HepG2 (cell line): Measurements from ENCODE around the gene PCNT. TPM values are rescaled to one million over a fixed set of nuclear protein-coding genes. Genes with fewer than 3 reads are reported as not detected.

Source experiments
- ATAC-seq: fragments of 200-7000 bp; cut with Tn5 transposase; 3 replicates; pipeline ENCODE4 v1.9.1; 2020; ENCODE audit warnings: mild to moderate bottlenecking, moderate library complexity
- BruUV-seq: library from RNA; stranded (reverse); fragments of 400-500 nt; replicated peaks from 2 replicates; lab custom pipeline; 2021; lab: Mats Ljungman, UMichigan
- CTCF ChIA-PET: fragments of 300-600 bp; formaldehyde crosslinking; extraction: SDS; loops from one replicate; lab custom pipeline; 2021; ENCODE audit warnings: low total read pairs, inconsistent platforms, low intra/inter-chr PET ratio; lab: Yijun Ruan, JAX
- POLR2A ChIA-PET: fragments of 350-600 bp; sonication (Branson Sonifier 250); formaldehyde crosslinking; loops from one replicate; lab custom pipeline; 2020; ENCODE audit warnings: antibody characterized with exemption, inconsistent platforms; lab: Yijun Ruan, JAX
- DNase-seq: peaks from one replicate; pipeline ENCODE4 v3.0.0-alpha.2; 2015; ENCODE audit warnings: low spot score
- FAIRE-seq: peaks from 3 replicates; lab custom pipeline; 2011; peaks lifted over from hg19 to GRCh38; lab: Jason Lieb, UNC
- H2AFZ ChIP-seq: one replicate; pipeline ENCODE4 v1.6.1; 2011; ENCODE audit warnings: low read length, inconsistent platforms
- H3K27ac ChIP-seq: fragments of 300-600 bp; 3 replicates; pipeline ENCODE4 v1.8.0; 2011; ENCODE audit warnings: mixed run types, mild to moderate bottlenecking, mixed read lengths, low read length, inconsistent platforms; ENCODE audit not compliant: insufficient read depth; ENCODE audit errors: extremely low read length
- H3K27me3 ChIP-seq, 2 experiments: fragments of 200-600 bp in 1 of 2; 2 replicates in 1 of 2; 3 replicates in 1 of 2; pipeline versions ENCODE4 v1.6.0 to v1.8.0; 2011; ENCODE audit warnings: low read length in 2 of 2, mild to moderate bottlenecking in 2 of 2, moderate library complexity in 2 of 2, inconsistent platforms in 1 of 2; ENCODE audit not compliant: insufficient read depth in 2 of 2, control insufficient read depth in 1 of 2
- H3K36me3 ChIP-seq, 2 experiments: fragments of 200-600 bp in 1 of 2; replicated peaks in 1 of 2; 2 replicates in 1 of 2; 3 replicates in 1 of 2; pipeline versions ENCODE4 v1.5.1 to v1.8.0; 2011; ENCODE audit warnings: low read length in 2 of 2, inconsistent platforms in 1 of 2; ENCODE audit not compliant: insufficient read depth in 2 of 2, control insufficient read depth in 1 of 2
- H3K4me1 ChIP-seq: 2 replicates; pipeline ENCODE4 v1.5.1; 2012; ENCODE audit warnings: low read length, inconsistent platforms; ENCODE audit not compliant: insufficient read depth
- H3K4me2 ChIP-seq: 2 replicates; pipeline ENCODE4 v1.6.0; 2011; ENCODE audit warnings: low read depth, low read length, inconsistent platforms
- H3K4me3 ChIP-seq, 3 experiments: fragments of 200-600 bp in 1 of 3; sonication (generic), shearing (Covaris generic) in 1 of 3; replicated peaks in 1 of 3; 2 replicates each; pipeline ENCODE4 v1.5.1; 2011 to 2016; ENCODE audit warnings: low read length in 3 of 3, inconsistent platforms in 2 of 3, low read depth in 2 of 3, mild to moderate bottlenecking in 2 of 3, control low read depth in 1 of 3, mixed read lengths in 1 of 3; ENCODE audit not compliant: insufficient read depth in 1 of 3
- H3K79me2 ChIP-seq: one replicate; pipeline ENCODE4 v1.6.1; 2011; ENCODE audit warnings: low read length, inconsistent platforms; ENCODE audit not compliant: insufficient read depth
- H3K9ac ChIP-seq: 2 replicates; pipeline ENCODE4 v1.6.0; 2011; ENCODE audit warnings: mild to moderate bottlenecking, low read depth, low read length, inconsistent platforms; ENCODE audit not compliant: insufficient read depth
- H3K9me3 ChIP-seq: 2 replicates; pipeline ENCODE4 v1.5.1; 2012; ENCODE audit warnings: mild to moderate bottlenecking, low read length
- H4K20me1 ChIP-seq: 2 replicates; pipeline ENCODE4 v1.6.0; 2011; ENCODE audit warnings: inconsistent platforms, mild to moderate bottlenecking, low read length, moderate library complexity; ENCODE audit not compliant: insufficient read depth
- FOSL1 ChIP-seq: sonication (generic); formaldehyde crosslinking; IDR thresholded peaks from 2 replicates; pipeline ENCODE4 v1.9.0; 2021; ENCODE audit warnings: missing genetic modification reagents, borderline replicate concordance
- IKZF5 ChIP-seq: IDR thresholded peaks from 2 replicates; pipeline ENCODE4 v1.6.1; 2018; ENCODE audit warnings: missing genetic modification reagents, mild to moderate bottlenecking, missing compliant biosample characterization
- KAT8 ChIP-seq: IDR thresholded peaks from 2 replicates; pipeline ENCODE4 v1.6.1; 2016; ENCODE audit warnings: missing genetic modification reagents, missing compliant biosample characterization
- MAFF ChIP-seq: IDR thresholded peaks from 2 replicates; pipeline ENCODE4 v1.6.1; 2011; ENCODE audit warnings: low read depth, low read length, improper control_type of control experiment
- NFIB ChIP-seq: sonication (generic); formaldehyde crosslinking; IDR thresholded peaks from 2 replicates; pipeline ENCODE4 v1.9.0; 2021; ENCODE audit warnings: missing genetic modification reagents, mild to moderate bottlenecking, borderline replicate concordance
- PHB2 ChIP-seq: fragments of 450-650 bp; IDR thresholded peaks from 2 replicates; pipeline ENCODE4 v1.6.1; 2018; ENCODE audit not compliant: partially characterized antibody
- U2AF1 ChIP-seq: fragments of 200-400 bp; formaldehyde crosslinking; optimal IDR thresholded peaks from 2 replicates; pipeline ENCODE3; 2017; ENCODE audit warnings: mild to moderate bottlenecking, low read depth, low read length
- YY1 ChIP-seq: IDR thresholded peaks from 2 replicates; pipeline ENCODE4 v1.6.1; 2011; ENCODE audit warnings: low read length, low read depth, moderate library complexity, mild to moderate bottlenecking; ENCODE audit not compliant: insufficient read depth, insufficient replicate concordance
- ZFP37 ChIP-seq: sonication (generic); formaldehyde crosslinking; IDR thresholded peaks from 2 replicates; pipeline ENCODE4 v1.4.0; 2020; ENCODE audit warnings: missing genetic modification reagents, borderline replicate concordance
- ZNF564 ChIP-seq: sonication (generic); formaldehyde crosslinking; IDR thresholded peaks from 2 replicates; pipeline ENCODE4 v1.8.1; 2023; ENCODE audit warnings: mild to moderate bottlenecking, missing genetic modification reagents
- ZNF567 ChIP-seq: sonication (generic); formaldehyde crosslinking; IDR thresholded peaks from 2 replicates; pipeline ENCODE4 v1.8.1; 2023; ENCODE audit warnings: mild to moderate bottlenecking, missing genetic modification reagents, borderline replicate concordance
- ZSCAN21 ChIP-seq: sonication (generic); formaldehyde crosslinking; IDR thresholded peaks from 2 replicates; pipeline ENCODE4 v1.8.0; 2022; ENCODE audit warnings: mild to moderate bottlenecking, missing genetic modification reagents, moderate library complexity, borderline replicate concordance
- ZZZ3 ChIP-seq: sonication (generic); formaldehyde crosslinking; IDR thresholded peaks from 2 replicates; pipeline ENCODE4 v1.4.0; 2020; ENCODE audit warnings: missing genetic modification reagents, mild to moderate bottlenecking, borderline replicate concordance
- in situ Hi-C: cut with HindIII; loops from 2 replicates; pipeline ENCODE4 v1.10.0; 2017; ENCODE audit warnings: low pct_unique_long_range_greater_than_20kb; ENCODE audit not compliant: extremely low pct_ligation_motif_present
- intact Hi-C: fragments of 100-400 bp; cut with micrococcal nuclease; formaldehyde crosslinking; loops from one replicate; pipeline ENCODE4 v1.10.0; 2022; ENCODE audit not compliant: unreplicated experiment
- polyA plus RNA-seq, 8 experiments: library from polyadenylated mRNA; depleted of rRNA in 3 of 8; stranded (reverse) in 7 of 8; unstranded in 1 of 8; fragments of >200 nt; fragmentation: Illumina TruSeq in 4 of 8; extraction: Trizol in 4 of 8; gene quantifications; 2 replicates each; pipeline versions ENCODE4 v1.2.1 to v1.2.3, GENCODE V29; 2011 to 2016; ENCODE audit warnings: low read depth in 4 of 8, missing spikeins in 1 of 8, mixed read lengths in 1 of 8; ENCODE audit not compliant: insufficient read depth in 1 of 8
- total RNA-seq, 5 experiments: library from RNA; depleted of rRNA; stranded (reverse); fragments of >200 nt; fragmentation: Illumina TruSeq; extraction: Trizol; gene quantifications; 2 replicates each; pipeline ENCODE4 v1.2.3, GENCODE V29; 2016; ENCODE audit warnings: low read depth in 1 of 5

PCNT gene
- total and polyA plus RNA-seq, 2 of the 13 experiments (the other 11 are each of a cell fraction or from before 2014, with no cell fraction given), result 5.6 to 12.4 TPM

DNA sequence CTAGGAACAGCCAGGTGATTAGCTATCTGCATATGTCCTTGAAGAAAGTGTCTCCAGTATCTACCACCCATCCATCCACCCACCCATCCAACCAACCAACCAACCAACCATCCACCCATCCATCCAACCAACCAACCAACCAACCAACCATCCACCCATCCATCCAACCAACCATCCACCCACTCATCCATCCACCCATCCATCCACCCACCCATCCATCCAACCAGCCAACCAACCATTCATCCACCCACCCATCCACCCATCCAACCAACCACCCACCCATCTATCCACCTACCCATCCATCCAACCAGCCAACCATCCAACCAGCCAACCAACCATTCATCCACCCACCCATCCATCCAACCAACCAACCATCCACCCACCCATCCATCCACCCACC, 12.4 kb upstream of the PCNT start:
- Histone ChIP-seq H4K20me1 (no peaks in the 10 kb centered on the region), H3K79me2 (no peaks in the 10 kb centered on the region), H3K4me2 (no peak overlapping the region), H2AFZ (no peak overlapping the region), H3K36me3 (peaks cover 0 to 2% of the 10 kb centered on the region in 2 experiments; a peak in 1 of 5 replicates), H3K9ac (no peak overlapping the region), H3K27me3 (no peaks in the 10 kb centered on the region), H3K27ac (no peak overlapping the region), H3K4me3 (no peak overlapping the region), H3K9me3 (no peaks in the 10 kb centered on the region), H3K4me1 (no peaks in the 10 kb centered on the region)
- intact Hi-C loops (no loop called here), in situ Hi-C loops (no loop called here)
- POLR2A ChIA-PET, result no interaction called here
- CTCF ChIA-PET, result no interaction called here
- no peak for FAIRE-seq
- DNase-seq, result no peak
- TF ChIP-seq ZNF567 (no peak), ZZZ3 (CRISPR knock-in tag) (no peak), KAT8 (CRISPR knock-in tag) (no peak), NFIB (CRISPR knock-in tag) (no peak), FOSL1 (CRISPR knock-in tag) (no peak), ZNF564 (CRISPR knock-in tag) (no peak), YY1 (no peak), MAFF (no peak), ZSCAN21 (CRISPR knock-in tag) (no peak), PHB2 (no peak), ZFP37 (CRISPR knock-in tag) (no peak), IKZF5 (no peak), U2AF1 (no peak)
- no peak for ATAC-seq
- BruUV-seq, result no TSS peak
